SK-N-SH (cell line): ENCODE data around the gene CLEC16A.

Experiments used
- CTCF ChIP-seq: fragments of 200-600 bp; sonication (generic); IDR thresholded peaks from 2 replicates; pipeline ENCODE4 v1.6.1; 2017; ENCODE audit warnings: antibody characterized with exemption, mild to moderate bottlenecking, moderate library complexity
- MXI1 ChIP-seq: IDR thresholded peaks from 2 replicates; pipeline ENCODE4 v1.6.1; 2012; ENCODE audit warnings: mild to moderate bottlenecking, low read depth, low read length, improper control_type of control experiment
- NRF1 ChIP-seq: IDR thresholded peaks from 2 replicates; pipeline ENCODE4 v1.6.1; 2012; ENCODE audit warnings: low read depth, mild to moderate bottlenecking, low read length
- POLR2AphosphoS5 ChIP-seq: IDR thresholded peaks from 2 replicates; pipeline ENCODE4 v1.6.1; 2012; ENCODE audit warnings: low read depth, low read length
- TAF1 ChIP-seq: IDR thresholded peaks from 2 replicates; pipeline ENCODE4 v1.6.1; 2012; ENCODE audit warnings: low read depth, mild to moderate bottlenecking, low read length, moderate library complexity, borderline replicate concordance
- ZBTB33 ChIP-seq: IDR thresholded peaks from 2 replicates; pipeline ENCODE4 v1.4.0; 2012; ENCODE audit warnings: low read depth, borderline replicate concordance

DNA sequence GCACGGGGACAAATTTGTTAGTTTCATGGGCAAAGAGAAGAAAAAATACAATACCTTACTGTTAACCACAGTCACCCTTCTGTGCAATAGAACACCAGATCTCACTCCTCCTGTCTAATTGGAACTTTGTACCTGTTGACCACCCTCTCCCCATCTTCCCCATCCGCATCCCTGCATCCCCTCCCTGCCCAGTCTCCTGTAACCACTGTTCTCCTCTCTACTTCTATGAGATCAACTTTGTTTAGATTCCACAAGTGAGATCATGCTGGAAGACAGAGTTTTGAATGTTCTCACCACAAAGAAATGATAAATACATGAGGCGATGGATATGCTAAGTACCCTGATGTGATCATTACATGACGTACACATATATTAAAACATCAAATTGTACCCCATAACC, 47.7 kb downstream of the CLEC16A start:
- no peak for TF ChIP-seq CTCF
- TF ChIP-seq POLR2AphosphoS5, result no peak
- no peak for TF ChIP-seq TAF1
- no peak for TF ChIP-seq ZBTB33
- TF ChIP-seq MXI1, result no peak
- no peak for TF ChIP-seq NRF1
